CD4-positive, alpha-beta T cell treated with Interferon alpha-2 for 1 hour (primary cell): ENCODE measurements around the gene TSSK2.
"Not testable (repeated sequence)": the region's sequence is repeated elsewhere in the genome, so short reads cannot be mapped to it uniquely, and the experiment has no call there.

Experiments used
- DNase-seq, 2 donors: peaks; one replicate each; pipeline ENCODE4 v3.0.0-alpha.2; 2020 to 2022

Gene TSSK2

DNA sequence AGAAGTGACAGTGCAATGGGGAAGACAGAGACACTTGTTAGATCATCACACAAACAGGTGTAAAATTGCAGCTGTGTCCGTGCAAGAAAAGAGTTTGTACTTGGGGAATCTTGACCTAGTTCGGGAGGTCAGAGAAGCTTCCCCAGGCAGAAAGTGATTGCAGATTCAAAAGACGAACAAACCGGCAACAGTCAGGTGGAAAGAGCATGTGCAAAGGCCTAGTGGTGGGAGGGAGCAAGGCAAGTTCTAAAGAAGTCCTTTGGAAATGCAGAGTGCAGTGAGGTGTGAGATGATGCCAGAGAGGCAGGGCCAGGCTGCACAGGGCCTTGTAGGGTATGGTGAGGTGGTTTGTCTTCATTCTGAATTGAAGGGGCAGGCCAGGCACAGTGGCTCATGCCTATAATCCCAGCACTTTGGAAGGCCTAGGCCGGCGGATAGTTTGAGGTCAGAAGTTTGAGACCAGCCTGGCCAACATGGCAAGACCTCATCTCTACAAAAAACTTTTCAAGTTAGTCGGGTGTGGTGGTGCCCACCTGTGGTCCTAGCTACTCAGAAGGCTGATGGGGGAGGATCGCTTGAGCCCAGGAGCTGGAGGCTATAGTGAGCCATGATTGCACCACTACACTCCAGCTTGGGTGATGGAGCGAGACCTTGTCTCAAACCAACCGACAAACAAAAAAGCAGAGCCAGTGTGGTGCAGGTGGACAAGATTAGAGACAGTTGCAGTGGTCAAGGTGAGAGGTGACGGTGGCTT, 15.3 kb downstream of the TSSK2 start:
- DNase-seq, result no peak

DNA sequence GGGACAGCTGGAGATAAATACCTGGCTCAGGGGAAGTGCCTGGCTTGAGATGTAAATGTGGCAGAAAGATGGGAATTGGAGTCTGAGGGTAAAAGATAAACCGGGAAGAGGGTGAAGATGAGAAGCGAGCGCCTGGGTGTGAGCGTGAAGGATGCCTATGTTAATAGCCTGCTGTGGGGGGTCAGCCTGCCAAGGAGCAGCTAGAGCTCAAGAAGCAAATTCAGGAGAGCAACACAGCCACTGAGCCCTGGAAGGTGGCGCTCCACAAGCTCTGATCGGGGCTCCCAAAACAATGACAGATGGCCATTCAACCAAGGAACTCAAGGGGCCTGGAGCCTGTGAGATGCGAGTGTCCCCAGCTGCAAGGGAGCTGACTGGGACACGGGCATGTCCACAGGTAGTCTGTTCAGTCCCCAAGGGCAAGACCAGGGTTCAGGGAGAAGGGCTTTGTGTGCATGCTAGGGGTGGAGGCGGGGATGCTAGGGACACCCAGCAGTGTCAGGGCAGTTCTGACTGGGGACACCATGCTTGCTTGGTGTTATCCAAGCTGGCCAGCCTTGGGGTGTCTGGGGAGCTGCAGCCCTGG, 16.2 kb downstream of the TSSK2 start:
- no peak for DNase-seq

DNA sequence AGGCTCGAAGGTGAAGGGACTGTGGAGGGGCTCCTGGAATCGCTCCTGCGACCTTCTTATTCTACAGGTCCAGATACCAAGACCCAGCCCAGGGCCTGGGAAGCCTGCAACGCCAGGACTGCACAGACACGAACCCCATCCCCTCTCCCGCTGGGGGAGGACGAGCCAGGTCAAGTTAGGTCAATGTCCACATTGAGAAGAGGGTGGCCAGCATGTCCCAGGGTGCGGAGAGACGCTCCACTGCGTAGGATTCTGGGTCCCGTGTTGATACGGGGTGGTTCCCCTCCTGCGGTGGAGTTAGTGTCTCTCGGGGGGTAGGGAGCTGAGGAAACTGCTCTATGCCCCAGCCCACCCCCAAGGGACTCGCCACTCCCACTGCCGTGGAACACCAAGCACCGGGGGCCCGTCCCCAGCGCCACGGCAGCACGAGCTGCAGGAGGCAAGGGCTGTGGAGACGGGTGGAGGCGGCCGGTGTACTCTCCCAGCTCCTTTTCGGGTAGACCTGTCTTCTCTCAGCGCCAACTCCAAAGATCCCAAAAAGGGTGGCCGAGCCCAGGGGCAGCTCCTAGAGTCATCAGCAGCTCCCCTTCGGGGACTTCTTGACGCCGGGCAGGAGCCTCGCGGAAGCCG, 17.4 kb downstream of the TSSK2 start:
- no peak for DNase-seq

DNA sequence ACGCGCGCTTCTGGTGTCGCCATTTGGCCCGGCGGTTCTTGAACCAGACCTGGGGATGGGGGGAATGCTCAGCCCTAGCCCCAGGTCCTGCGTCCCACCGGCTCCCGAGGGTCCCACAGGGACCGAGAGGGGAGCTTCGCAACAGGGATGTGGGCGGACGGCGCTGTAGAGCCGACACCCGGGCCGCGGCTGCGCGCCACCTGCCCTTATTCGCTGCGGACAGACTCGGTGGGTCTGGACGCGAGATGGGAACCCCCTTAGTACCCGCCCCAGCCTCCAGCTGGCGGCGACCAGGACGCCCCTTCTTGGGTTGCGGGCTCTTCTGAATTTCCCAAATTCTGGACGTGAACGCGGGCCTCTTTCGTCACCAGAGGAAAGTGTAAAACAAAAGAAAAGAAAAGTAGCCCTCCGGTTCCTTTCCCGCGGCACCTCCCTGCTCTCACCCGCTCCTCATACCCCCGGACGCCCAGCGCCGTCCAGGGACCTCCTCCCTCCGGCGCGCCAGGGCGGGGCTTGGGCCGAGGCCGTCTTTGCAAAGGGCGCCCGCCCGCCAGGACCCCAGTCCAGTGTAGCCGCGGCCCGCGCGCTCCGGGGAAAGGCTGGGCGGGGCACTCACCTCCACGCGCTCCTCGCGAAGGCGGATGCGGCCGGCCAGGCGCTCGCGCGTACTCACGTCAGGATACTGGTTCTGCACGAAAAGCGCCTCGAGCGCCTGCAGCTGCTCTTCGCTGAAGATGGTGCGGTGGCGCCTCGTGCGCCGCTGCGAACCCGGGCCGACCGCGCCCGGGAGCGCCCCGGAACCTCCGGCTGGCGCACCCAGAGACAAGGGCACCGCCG, 18.2 kb downstream of the TSSK2 start:
- peak in 1 of 2 donors; percentile 46 for DNase-seq

DNA sequence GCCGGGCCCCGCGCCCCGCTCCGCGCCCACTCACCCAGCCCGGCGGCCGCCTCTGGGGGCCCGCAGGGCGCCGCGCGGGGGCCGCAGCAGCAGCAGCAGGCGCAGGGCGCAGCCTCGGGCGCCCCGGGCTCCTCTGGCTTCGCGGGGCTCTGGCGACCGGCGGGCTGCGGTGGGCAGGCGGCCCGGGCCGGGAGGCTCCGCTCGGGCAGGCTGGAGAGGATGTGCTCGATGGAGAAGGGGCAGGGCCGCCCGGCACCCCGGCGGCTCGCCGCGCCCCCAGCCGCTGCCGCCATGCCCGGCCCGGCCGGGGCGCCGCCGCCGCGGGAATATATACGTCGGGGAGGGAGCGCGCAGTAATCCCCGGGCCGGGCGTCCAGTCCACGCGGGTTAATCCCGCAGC, 18.9 kb downstream of the TSSK2 start, which contains the start of gene GSC2:
Gene GSC2, minus strand, starts transcription at position 302 of the 400 bp plus-strand sequence. Its CDS starts 9 bp downstream, at position 293.
- no peak for DNase-seq

DNA sequence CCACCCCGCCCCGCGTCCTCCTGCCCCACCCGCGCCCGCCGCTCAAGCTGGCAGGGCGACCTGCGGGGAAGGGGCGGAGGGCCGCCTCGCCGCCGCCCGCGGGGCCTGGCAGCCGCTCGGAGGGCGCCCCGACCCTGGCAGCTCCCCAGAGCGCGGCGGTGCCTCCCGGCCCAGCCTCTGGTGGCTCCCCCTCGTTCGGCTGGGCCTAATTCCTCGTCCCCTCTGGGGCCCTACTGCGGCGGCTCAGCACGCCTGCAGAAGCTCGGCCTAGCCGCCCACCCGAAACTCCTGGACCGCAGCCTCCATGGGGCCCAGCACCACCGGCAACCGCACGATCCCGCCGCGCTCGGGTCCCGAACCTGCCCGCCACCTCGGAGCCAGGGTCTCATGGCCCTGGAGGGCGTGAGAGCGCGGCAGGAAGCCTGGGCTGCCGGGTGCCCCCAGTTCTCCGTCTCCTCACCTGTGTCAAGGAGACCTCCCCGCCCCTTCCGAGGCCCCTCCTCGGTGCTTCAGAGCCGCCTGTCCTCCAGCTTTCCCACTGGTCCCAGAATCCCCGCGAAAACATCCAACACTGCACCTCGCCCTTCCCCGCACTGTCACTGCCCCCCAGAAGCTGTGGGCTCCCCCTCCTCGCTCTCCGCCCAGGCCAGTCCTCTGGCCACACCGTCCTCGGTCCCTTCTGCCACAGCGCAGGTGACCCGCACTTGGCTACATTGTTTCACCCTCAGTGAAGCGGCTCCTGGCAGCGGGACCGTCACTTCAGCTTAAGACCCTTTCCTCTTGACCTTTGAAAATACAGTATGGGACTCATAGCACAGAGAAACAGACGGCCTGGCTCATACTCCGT, 19.6 kb downstream of the TSSK2 start:
- DNase-seq, result no peak

DNA sequence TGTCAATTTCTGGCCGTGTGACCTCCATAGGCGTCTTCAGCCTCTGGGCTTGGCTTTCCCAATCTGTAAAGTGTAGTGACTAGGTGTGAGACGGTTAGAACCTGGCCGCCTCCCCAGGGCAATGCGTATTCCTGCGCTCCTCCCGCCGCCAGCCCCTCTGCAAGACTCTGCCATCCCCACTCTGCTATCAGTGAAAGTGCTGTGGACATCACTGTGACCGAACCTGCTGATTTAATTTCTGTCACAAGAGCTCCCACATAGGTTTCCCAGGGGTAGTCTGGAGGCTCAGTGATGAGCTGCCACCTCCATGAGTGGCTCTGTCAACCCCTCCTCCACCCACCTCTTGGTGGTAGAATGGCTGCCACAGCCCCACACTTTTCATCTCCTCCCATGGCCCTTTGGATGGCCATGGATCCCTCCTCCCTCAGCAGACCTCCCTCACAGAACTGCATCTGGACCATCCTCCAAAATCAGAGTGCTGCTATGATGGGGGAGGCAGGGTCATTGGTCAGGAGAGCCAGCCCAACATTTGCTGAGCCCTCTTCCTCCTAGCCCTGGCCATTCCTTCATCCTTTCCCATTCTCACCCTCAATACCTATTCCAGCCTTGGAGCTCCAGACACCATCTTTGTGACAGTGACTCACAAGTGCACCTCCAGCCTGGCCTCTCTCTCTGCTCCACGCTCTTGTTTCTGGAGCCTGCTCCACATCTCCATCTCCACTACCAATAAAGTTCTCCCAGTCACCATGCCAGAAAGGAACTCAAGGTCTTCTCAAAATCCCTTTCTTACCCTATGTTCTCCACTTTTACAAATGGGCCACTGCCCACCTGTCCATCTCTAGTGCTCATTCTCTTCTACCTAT, 20.5 kb downstream of the TSSK2 start:
- DNase-seq, result no peak

DNA sequence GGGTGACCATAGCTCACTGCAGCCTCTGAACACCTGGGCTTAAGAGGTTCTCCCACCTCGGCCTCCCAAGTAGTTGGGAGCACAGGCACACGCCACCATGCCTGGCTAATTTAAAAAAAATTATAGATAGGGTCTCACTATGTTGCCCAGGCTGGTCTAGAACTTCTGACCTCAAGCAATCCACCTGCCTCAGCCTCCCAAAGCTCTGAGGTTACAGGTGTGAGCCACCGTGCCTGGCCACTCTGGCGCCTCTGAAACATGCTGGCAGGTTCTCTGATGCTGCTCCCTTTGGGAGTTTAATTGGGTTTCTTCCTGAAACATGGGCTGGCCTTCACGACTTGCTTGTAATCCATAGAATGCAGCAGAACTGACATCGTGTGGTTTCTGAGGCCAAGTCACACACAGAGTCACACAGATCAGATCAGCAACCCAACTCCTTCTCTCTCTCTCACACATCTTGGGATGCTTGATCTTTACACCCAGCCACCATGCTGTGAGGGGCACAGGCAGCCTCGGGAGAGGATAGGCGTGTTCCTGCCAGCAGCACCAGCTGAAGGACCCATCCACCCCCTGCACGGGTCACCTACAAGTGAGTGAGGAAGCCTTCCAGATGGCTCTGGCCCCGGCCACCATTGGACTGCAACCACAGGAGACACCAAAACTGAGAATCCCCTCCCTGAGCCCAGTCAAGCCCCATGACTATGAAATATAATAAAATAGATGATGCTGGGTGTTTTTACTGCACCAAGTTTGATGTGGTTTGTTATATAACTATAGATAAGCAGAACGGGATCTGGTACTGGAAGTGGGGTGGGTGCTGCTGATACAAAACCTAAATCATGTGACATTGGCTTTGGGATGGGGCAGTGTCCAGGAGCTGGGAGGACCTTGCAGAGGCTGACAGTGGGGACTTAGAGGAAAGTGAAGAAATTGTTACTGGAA, 22.1 kb downstream of the TSSK2 start:
- DNase-seq, result no peak

DNA sequence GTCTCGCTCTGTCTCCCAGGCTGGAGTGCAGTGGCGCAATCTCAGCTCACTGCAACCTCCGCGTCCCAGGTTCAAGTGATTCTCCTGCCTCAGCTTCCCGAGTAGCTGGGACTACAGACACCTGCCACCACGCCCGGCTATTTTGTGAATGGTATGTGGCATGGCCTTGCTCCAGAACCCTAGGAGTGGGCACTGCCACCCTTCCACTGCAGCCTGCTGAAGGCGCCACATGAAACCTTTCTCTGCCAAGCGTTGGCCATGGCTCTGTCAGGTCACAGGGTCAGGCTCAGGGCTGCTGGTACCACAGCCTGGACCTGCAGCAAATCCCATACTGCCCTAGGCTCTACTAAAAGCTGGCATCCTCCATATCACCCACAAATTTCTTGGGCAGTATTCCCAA, 25.0 kb downstream of the TSSK2 start:
- not testable (repeated sequence) for DNase-seq

DNA sequence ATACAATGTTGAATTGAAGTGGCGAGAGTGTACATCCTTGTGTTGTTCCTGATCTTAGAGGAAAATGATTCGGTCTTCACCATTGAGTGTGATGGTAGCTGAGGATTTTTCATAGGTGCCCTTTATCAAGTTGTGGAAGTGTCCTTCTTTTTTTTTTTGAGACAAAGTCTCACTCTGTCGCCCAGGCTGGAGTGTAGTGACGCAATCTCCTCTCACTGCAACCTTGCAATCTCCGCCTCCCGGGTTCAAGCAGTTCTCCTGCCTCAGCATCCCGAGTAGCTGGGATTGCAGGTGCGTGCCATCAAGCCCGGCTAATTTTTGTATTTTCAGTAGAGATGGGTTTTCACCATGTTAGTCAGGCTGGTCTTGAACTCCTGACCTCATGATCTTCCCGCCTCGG, 27.5 kb downstream of the TSSK2 start:
- not testable (repeated sequence) for DNase-seq

DNA sequence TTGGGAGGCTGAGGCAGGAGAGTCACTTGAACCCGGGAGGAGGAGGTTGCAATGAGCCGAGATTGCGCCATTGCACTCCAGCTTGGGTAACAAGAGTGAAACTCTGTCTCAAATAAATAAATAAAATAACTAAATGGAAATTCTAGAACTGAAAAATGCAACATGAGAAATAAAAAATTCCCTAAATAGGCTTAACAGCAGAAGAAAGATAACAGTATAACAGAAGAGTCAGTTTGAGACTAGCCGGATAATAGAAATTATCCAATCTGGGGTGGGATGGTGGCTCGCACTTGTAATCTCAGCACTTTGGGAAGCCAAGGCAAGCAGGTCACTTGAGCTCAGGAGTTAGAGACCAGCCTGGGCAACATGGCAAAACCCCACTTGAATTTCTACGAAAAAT, 33.3 kb downstream of the TSSK2 start:
- no peak for DNase-seq

DNA sequence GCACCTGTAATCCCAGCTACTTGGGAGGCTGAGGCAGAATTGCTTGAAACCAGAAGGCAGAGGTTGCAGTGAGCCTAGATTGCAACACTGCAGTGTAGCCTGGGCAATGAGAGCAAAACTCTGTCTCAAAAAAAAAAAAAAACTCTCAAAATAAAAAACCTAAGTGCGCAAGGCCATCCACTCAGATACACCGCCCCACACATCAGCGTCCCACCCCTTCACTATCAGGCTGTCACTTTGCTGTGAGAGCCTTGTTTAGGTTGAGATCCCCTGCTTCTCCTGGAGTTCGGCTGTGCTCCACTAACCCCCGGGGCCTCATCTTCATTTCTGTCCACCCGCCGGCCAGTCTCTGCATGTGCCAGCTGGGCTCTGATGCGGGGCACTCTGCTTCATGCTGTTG, 35.3 kb downstream of the TSSK2 start:
- no peak for DNase-seq

DNA sequence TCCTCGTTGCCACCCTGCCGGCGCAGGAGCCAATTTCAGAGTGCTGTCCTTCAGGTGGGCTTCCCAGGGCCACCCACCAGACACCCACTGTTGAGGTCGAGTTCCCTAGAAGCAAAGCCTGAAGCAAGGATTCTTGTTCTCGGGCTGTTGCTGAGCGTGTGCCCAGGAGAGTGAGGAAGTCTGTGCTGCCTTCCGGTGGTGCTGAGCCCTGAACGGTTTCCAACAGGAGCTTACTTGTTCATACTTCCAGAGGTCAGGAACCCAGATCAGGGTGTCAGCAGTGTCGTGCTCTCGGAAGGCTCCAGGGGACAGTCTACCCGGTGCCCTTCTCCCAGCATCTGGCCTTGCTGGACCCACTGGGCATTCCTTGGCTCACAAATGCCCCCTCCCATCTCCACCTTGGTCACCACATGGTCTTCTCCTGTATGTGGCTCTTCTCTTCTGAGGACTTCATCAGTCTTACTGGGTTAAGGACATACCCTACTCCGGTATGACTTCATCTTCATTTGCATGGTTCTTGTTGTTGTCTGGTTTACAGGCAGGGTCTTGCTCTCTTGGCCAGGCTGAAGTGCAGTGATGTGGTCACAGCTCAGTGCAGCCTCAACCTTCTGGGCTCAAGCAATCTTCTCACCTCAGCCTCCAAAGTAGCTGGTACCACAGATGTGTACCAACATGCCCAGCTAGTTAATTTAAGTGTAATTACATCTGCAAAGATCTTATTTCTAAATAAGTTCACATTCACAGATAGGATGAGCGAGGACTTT, 36.2 kb downstream of the TSSK2 start:
- no peak for DNase-seq

DNA sequence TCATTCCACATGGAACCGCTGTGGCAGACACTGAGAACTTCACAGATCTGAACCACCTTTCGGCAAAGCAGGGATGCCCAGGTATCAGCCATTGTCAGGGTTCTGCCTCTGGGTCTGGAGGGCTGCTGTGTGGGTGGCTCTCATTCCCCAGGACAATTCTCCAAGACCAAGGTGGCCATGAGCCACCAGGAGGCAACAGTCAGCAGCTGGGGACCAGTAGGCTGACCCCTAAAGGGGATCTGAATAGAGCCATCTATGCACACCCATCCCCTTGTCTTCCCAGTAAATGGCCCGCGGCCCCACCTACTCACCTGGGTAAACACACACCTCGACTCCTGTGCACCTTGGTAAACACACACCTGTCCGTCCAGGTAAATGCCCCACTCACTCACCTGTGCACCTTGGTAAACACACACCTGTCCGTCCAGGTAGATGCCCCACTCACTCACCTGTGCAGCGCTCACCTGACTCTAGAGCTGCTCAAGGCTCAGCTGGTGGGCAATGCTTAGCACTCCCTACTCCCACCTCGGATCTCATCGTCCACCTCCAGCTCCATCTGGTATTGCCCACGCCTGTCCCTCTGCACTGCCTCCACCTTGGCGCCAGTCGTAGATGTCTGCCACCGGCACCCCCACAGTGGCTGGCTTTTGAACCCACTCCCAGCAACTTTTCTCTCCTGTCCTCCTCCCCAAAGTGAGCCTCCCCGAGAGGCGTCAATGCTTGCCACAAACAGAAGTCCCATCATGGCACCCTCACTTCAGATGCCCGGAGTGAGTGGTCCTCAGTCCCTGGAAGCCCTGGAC, 37.2 kb downstream of the TSSK2 start:
- DNase-seq, result no peak

DNA sequence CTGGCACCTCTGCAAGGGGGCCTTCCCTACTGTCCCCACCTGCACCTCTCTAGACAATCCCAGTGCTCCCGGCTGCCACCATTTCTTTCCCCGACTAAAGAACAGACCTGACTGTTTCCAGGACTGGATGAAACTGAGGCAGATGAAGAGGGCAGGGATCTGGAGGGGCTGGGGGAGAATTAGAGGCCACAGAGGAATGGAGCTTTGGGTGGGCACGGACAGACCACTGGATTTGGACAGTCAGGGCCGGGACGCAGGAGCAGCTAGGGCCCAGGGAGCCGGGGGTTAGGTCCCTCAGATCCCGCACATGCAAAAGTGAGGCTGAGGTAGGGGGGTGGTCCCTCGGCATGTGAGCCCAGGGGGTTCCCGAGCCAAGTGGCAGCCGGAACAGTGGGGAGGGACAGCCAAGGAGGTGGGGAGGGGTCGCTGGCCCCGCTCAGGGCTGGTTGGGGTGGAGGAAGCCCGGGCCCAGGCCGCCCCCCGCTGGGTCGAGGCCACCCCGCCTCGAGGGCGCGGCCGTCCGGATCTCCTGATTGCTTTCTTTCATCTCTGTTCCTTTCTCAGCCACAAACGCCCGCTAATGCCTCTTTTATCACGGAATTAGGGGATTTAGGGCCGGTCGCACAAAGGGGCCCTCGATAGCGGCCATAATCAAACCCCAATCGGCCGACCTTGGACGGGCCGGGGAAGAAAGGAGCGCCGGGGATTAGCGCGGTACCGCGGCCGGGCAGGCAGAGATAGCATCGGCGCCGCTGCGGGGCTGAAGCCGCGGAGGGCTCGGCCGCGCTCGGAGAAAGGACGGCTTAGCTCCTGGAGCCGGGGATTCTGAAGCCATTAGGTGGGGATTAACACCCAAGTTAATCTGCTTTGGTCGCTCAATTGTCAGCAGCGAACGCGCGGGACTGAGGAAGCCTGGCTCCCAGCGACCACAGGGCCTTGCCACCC, 38.2 kb downstream of the TSSK2 start:
- no peak for DNase-seq

DNA sequence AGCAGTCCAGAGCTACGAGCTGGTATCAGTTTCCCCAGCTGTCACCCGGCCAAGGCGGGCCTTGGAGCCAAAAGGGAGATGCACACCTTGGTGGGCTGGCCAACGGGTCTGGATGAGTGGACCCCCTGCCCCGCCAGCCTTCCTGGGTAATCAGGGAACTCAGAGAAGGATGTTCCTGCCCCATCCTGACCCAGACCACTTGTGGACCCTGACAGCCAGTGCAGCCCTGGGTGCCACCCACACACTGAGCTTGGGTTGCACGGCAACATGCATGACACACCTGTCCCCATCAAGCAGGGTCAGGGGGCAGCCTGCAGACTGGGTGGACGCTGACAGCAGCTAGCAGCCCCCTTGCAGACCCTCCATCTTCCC, 38.8 kb downstream of the TSSK2 start:
- no peak for DNase-seq
